KOPT-K1 (cell line): Measurements from ENCODE around the gene TMEM59L.

Experiments used
- H3K27ac ChIP-seq: fragments of 200-600 bp; sonication (generic); 2 replicates; pipeline ENCODE4 v1.5.1; 2016; ENCODE audit warnings: antibody characterized with exemption, mild to moderate bottlenecking, low read depth, low read length; ENCODE audit not compliant: poor library complexity, severe bottlenecking
- H3K36me3 ChIP-seq: fragments of 200-600 bp; sonication (generic); 2 replicates; pipeline ENCODE4 v1.5.1; 2017; ENCODE audit warnings: antibody characterized with exemption, mild to moderate bottlenecking, low read length, moderate library complexity; ENCODE audit not compliant: insufficient read depth
- H3K9me3 ChIP-seq: fragments of 200-600 bp; sonication (generic); 2 replicates; pipeline ENCODE4 v1.5.1; 2017; ENCODE audit warnings: antibody characterized with exemption, low read length, mild to moderate bottlenecking; ENCODE audit not compliant: insufficient read depth, poor library complexity, severe bottlenecking

The TMEM59L gene

DNA sequence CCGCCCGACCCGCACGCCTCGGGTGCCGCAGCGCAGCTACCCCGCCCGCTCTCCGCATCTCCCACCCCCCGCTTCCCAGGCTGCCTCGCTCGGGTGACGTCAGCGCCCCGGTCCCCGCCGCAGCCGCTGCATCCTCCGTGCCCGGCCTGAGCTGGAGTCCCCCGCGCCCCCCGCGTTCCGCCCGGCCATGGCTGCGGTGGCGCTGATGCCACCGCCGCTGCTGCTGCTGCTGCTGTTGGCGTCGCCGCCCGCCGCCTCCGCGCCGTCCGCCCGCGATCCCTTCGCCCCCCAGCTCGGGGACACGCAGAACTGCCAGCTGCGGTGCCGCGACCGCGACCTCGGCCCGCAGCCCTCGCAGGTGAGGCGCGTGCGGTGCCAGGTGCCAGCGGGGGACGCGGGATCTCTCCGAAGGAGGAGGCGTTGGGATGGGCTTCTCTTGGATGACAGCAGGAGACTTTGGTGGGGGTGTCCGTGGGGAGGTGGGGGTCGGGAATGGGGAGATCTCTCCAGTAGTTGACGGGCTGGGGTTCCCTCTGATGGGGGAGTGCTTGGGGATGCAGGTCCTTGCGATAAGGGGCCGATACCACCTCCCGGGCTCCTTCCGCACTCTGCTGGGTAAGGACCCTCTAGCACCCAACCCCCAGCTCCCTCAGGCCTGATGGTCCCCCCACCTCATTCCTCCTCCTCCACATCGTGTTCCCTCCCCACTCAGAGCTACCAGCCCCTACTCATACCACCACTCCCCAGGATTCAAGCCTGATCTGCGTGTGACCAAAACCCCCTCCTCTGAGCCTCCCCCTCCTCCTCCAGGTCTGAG is at the start of gene TMEM59L:
TSS of gene TMEM59L (plus strand) at position 99 of the 817 bp plus-strand sequence. CDS start at position 188, 89 bp downstream.
- Histone ChIP-seq H3K36me3 (no peaks in the 10 kb centered on the region), H3K9me3 (no peaks in the 10 kb centered on the region), H3K27ac (no peak within 1 kb of the TSS)

DNA sequence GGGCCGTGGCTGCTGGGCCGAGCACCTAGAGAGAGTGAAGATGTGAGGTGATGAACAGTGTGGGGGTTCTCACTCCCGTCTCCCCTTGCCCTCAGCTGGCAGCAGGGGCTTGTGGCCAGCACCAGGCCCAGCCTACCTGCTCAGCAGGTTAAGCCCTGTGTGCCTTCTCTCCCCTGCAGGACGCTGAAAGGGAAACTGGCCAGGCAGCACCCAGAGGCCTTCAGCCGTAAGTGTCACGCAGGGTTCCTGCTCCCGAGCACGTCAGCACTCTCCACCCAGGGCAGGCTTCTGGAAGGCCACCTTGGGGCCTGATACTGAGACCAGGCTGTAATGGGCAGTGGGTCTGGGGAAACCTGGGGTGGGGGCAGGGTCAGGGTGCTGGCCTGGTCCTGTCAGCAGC is 45.7 kb upstream of the TMEM59L start:
- Histone ChIP-seq H3K9me3 (no peaks in the 10 kb centered on the region), H3K27ac (no peak overlapping the region), H3K36me3 (peaks cover 78% of the 10 kb centered on the region)

DNA sequence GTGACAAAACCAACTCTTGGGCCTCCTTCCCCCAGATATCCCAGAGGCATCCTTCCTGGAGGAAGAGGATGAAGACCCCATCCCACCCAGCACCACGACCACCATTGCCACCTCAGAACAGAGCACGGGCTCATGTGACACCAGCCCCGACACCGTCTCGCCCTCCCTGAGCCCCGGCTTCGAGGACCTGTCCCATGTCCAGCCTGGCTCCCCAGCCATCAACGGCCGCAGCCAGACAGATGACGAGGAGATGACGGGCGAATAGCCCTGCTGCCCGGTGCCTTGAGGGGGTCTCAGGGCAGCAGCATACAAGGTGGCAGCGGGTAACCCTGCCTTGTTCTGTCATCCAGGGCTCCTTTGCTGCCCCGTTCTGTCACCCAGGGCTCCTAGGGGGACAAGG is 44.3 kb upstream of the TMEM59L start:
- Histone ChIP-seq H3K27ac (no peak overlapping the region), H3K9me3 (no peaks in the 10 kb centered on the region), H3K36me3 (peaks cover 70% of the 10 kb centered on the region)

DNA sequence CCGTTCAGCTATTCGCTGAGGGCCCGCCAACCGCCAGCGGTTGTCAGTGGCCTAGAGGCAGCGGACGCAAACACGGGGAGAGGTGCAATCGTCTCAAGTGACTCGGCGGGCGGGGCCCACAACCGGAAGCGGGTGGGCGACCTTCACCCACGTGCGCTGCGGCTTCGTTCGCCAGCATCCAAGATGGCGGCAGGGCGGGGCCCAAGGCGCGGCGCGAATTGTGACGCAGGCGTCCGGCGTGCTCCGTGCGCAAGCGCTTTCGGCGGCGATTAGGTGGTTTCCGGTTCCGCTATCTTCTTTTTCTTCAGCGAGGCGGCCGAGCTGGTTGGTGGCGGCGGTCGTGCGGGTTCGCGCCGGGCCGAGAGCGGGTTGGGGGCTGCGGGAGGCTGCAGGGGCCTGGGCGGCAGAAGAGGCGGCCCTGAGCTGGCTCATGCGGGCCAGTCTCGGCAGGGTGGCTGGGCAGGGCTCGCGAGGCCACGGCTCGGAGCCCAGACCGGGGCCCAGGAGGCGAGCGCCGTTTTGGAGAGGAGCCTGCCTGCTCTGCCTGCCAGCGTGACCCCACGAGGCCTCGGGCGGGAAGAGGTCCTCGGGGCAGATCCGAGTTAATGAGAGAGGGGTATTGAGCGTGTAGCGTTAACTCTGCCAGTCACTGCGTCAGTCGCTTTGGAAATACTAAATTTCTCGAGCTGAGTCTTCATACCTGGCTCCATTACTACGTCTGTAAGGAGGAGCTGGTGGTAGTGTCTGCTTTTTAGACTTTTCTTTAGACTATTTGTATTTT is 40.9 kb upstream of the TMEM59L start, which contains the start of gene UBA52:
TSS of gene UBA52 (plus strand) at position 294 of the 781 bp plus-strand sequence. CDS start 1,444 bp downstream, outside the sequence.
- H3K27ac ChIP-seq = peak within 1 kb of the TSS; percentile 80

DNA sequence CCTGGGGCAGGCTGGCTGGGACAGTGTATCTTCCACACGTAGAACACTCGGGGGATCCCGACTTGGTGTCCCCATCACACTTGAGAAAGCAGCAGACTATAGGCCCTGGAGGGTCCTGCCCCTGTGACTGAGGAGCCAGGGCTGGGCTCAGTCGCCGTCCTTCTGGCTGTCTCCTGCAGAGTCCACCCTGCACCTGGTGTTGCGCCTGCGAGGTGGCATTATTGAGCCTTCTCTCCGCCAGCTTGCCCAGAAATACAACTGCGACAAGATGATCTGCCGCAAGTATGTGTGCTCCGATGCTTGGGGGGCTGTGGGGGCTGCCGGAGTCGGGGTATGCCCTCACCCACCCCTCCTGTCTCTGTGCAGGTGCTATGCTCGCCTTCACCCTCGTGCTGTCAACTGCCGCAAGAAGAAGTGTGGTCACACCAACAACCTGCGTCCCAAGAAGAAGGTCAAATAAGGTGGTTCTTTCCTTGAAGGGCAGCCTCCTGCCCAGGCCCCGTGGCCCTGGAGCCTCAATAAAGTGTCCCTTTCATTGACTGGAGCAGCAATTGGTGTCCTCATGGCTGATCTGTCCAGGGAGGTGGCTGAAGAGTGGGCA is 37.9 kb upstream of the TMEM59L start:
- H3K27ac ChIP-seq = no peak overlapping the region
- peaks cover 60% of the 10 kb centered on the region for H3K36me3 ChIP-seq
- no peaks in the 10 kb centered on the region for H3K9me3 ChIP-seq

More for the DNA sequence above, 40.9 kb upstream of the TMEM59L start, which contains the start of gene UBA52:
- Histone ChIP-seq H3K9me3 (no peaks in the 10 kb centered on the region), H3K36me3 (peaks cover 70% of the 10 kb centered on the region)

DNA sequence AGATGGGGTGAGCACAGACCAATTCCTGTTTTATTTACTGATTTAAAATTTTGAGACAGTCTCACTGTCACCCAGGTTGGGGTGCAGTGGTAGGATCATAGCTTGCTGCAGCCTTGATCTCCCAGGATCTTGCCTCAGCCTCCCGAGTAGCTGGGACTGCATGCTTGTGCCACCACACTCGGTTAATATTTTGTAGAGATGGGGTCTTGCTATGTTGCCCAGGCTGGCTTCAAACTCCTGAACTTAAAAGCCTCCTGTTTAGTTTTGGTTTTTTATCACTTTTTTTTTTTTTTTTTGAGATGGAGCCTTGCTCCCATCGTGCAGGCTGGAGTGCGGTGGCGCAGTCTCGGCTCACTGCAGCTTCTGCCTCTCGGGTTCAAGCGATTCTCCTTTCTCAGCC is 36.3 kb upstream of the TMEM59L start:
- peaks cover 60% of the 10 kb centered on the region for H3K36me3 ChIP-seq

DNA sequence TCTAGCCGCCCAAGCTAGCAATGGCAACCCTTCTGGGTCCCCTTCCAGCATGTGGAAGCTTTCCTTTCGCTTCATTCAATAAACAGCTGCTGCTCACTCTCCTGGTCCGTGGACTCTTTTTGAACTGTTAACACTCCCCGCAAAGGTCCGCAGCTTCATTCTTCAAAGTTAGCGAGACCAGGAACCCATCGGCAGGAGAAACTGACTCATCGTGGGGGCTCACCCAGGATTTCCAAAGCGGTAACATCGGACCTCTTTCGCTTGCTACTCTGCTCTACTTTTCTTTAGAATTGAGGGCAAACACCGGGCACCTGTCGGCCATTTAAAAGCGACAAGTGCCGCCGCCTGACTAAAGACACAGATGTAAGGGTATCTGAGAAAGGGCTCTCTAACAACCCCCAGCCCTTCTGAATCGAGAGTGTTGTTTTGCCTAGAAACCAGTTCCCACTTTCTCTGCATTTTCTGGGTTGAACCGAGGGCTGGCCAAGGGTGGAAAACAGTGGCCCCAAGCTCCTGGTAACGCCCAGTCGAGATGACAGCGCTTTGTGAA is 35.2 kb upstream of the TMEM59L start:
- Histone ChIP-seq H3K27ac (no peak overlapping the region), H3K36me3 (peaks cover 60% of the 10 kb centered on the region), H3K9me3 (no peaks in the 10 kb centered on the region)

More for the DNA sequence above, 36.3 kb upstream of the TMEM59L start:
- H3K9me3 ChIP-seq = no peaks in the 10 kb centered on the region
- H3K27ac ChIP-seq = no peak overlapping the region

DNA sequence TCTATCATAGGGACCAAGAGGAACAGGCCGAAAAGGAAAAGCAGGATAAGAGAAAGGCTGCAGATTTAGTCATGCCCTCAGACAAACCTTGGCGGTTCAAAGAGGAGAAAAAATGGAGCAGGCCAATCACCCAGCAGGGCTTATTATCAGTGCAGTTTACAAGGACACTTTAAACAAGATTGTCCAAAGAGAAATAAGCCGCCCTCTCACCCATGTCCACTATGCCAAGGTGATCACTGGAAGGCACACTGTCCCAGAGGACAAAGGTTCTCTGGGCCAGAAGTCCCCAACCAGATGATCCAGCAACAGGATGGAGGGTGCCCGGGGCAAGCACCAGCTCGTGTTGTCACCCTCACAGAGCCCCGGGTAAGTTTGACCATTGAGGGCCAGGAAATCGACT is 32.4 kb upstream of the TMEM59L start:
- Histone ChIP-seq H3K36me3 (peaks cover 34% of the 10 kb centered on the region), H3K9me3 (no peaks in the 10 kb centered on the region), H3K27ac (no peak overlapping the region)

DNA sequence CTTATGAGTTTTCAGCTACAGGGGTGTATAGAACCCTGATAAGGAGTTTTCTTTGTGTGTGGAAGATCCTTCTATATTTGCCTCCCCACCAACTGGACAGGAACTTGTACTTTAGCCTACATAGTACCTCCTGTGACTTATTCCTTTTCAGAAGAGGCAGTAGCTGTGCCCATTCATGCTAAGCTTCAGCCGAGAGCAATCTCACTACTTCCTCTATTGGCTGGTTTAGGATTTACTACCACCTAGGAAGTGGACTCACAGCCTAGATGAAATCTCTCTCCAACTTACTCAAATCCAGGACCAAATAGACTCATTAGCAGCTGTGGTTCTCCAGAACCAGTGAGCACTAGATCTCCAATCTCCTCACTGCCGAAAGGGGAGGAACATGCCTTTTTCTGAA is 26.4 kb upstream of the TMEM59L start:
- Histone ChIP-seq H3K36me3 (peaks cover 7% of the 10 kb centered on the region; the same call in 1 of the 2 replicates), H3K9me3 (no peaks in the 10 kb centered on the region), H3K27ac (no peak overlapping the region)

DNA sequence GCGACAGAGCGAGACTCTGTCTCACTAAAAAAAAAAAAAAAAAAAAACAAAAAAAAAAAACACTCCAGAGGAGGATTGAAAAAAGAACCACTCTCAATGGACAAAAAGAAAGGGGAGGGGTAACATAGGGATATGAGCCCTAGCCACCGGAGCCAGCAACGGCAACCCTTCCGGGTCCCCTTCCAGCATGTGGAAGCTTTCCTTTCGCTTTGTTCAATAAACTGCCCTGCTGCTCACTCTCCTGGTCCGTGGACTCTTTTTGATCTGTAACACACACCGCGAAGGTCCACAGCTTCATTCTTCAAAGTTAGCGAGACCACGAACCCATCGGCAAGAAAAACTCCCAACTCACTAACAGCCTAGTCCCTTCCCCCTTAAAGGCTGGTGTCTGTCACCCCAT is 25.1 kb upstream of the TMEM59L start:
- H3K9me3 ChIP-seq = no peaks in the 10 kb centered on the region
- H3K36me3 ChIP-seq = peaks cover 8% of the 10 kb centered on the region; the same call in 1 of the 2 replicates
- peak overlapping the region; percentile 73 for H3K27ac ChIP-seq

DNA sequence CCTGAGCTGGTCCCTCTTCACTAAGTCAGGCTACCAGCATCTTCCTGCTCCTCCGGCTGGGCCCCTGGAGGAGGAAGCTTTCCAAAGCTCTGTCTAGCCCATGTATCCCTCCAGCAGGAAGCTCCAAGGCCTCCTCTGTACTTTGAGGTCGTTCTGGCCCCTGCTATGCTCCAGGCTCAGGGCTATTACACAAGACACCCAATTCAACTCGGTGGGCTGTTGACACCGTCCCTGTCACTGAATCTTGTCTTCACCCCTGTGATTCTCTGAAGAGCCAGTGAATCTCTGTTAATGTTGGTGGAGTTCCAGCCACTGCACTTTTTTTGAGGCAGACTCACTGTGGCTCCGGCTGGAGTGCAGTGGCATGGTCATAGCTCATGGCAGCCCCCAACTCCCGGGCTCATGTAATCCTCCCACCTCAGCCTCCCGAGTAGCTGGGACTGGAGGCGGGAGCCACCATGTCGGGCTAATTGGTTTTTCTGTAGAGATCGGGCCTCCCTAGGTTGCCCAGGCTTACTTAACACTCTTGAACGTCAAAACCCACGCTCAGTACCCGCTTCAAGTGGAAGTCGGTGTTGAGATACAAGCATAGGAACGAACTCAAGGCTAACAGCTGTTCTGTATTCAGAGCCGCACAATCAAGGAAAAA is 24.6 kb upstream of the TMEM59L start:
- no peaks in the 10 kb centered on the region for H3K9me3 ChIP-seq
- peak overlapping the region; percentile 73 for H3K27ac ChIP-seq

DNA sequence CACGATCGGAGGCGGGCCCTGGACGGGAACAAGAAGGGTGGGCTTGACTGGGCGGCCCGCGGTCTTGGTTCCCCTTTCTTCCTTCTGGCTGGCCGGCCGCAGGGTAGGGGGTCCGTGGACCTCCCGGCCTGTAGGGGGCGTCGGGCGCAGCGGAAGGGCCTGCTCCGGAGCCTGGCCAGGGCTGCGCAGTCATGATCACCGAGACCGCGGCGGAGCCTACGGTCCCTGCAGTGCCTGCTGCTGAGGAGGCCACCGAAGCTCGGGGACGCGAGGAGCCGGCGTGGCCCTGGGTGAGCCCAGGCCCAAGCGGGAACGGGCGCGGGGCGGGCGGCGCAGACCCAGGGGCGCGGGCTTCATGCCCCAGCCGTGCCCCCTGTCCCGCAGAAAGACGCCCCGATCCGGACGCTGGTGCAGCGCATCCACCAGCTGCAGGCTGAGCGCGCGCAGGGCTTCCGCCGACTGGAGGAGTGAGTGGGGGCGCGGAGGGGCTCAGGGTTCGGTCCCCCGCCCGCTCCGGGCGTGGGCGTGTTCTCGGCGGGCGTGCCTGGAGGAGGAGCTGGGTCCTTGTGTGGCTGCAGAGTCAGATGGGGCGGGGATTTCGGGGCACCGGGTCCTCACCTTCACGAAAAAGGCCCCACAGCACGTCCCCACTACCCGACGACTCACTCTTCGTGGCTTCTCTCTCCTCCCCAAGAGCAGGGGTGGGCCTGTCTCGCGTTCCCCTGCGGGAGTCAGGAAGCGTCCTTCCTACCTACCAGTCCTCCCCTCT is 23.9 kb upstream of the TMEM59L start, which contains the start of gene REX1BD:
TSS of gene REX1BD (plus strand) at position 188 of the 769 bp plus-strand sequence. CDS start at position 192, 4 bp downstream.
- H3K36me3 ChIP-seq = peaks cover 8% of the 10 kb centered on the region; the same call in 1 of the 2 replicates
- H3K27ac ChIP-seq = peak within 1 kb of the TSS; percentile 73
- H3K9me3 ChIP-seq = no peaks in the 10 kb centered on the region

More for the DNA sequence above, 24.6 kb upstream of the TMEM59L start:
- peaks cover 8% of the 10 kb centered on the region; the same call in 1 of the 2 replicates for H3K36me3 ChIP-seq

DNA sequence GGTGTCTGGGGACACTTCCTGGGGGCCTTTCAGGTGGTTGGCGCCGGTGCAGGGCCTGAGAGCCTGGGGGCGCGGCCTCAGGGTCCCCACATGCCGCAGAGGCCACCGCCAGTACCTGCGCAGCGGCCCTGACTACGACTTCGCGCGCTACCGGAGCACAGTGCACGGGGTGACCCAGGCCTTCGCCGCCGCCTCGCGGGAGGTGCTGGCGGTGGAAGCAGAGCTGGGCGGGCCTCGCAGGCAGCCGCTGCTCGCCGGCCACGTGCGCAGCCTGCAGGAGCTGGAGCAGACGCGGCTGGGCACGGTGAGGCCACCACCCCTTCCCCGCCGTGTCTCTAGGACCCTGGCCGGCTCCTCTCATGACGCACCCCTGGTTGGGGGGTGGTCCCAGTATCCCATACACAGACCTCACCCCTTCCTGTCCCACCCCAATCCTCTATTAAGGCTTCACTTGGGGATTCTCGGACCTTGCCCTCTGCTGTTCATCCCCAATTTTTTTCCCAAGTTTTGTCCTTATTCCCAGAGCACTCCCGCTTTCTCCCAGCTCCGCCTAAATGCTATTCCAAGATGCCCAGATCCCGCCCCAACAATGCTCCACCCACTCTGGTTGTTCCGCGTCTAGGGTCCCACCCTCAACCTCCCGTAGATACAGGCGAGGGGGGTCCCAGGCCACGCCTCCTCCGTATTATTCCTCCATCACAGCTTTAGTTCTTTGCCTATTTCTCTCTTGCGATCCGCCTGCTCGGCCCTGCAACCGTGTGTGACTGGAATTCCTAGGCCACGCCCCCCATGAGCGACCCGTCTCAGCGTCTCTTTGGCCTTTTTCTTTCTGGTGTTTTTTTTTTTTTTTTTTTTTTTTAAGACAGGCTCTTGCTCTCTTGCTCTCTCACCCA is 23.0 kb upstream of the TMEM59L start:
- Histone ChIP-seq H3K27ac (peak overlapping the region; percentile 73), H3K36me3 (peaks cover 8% of the 10 kb centered on the region; the same call in 1 of the 2 replicates)

More for the DNA sequence above, 23.0 kb upstream of the TMEM59L start:
- no peaks in the 10 kb centered on the region for H3K9me3 ChIP-seq
